RWPE1 (cell line): ENCODE measurements around the gene PCP4L1.
A peak's percentile ranks its signal among the peaks of the same experiment; 100 is the strongest.
"Not testable (repeated sequence)": the region's sequence is repeated elsewhere in the genome, so short reads cannot be mapped to it uniquely, and the experiment has no call there.

Source experiments
- CTCF ChIA-PET: fragments of 350-600 bp; sonication (Branson Sonifier 250); formaldehyde crosslinking; extraction: SDS; loops from one replicate; lab custom pipeline; 2021; lab: Yijun Ruan, JAX
- POLR2A ChIA-PET: fragments of 400-600 bp; formaldehyde crosslinking; extraction: SDS; loops from one replicate; lab custom pipeline; 2020; ENCODE audit warnings: antibody characterized with exemption; ENCODE audit not compliant: low non-redundant PET; lab: Yijun Ruan, JAX
- DNase-seq: peaks from one replicate; pipeline ENCODE4 v3.0.0; 2012; ENCODE audit warnings: low spot score
- H3K27ac ChIP-seq: fragments of 450-650 bp; 2 replicates; pipeline ENCODE4 v1.5.1; 2017
- CTCF ChIP-seq: fragments of 450-650 bp; conservative IDR thresholded peaks from 2 replicates; pipeline ENCODE4 v1.5.1; 2017; ENCODE audit warnings: low read depth, mild to moderate bottlenecking

PCP4L1 gene

GRCh38 chr1:161242313-161242712 lies 16.2 kb upstream of the PCP4L1 start:
- CTCF ChIA-PET: interaction anchor here (0.6 to 0.8 kb wide), 2 partner anchors 17 to 27 kb away, joined by 3 read pairs; no protein-coding TSS in a partner anchor
- POLR2A ChIA-PET: no interaction called here
- TF ChIP-seq CTCF: no peak
- H3K27ac ChIP-seq: no peak overlapping the region
- no peak for DNase-seq

GRCh38 chr1:161244888-161245287 lies 13.7 kb upstream of the PCP4L1 start:
- DNase-seq: peak; percentile 42
- POLR2A ChIA-PET: no interaction called here
- TF ChIP-seq CTCF: no peak
- peak overlapping the region; percentile 65 for H3K27ac ChIP-seq
- CTCF ChIA-PET: no interaction called here

- H3K27ac ChIP-seq, DNase-seq, POLR2A ChIA-PET: not testable (repeated sequence)
- CTCF ChIA-PET: interaction anchor here (0.6 kb wide), 1 partner anchor 13 kb away, joined by 7 read pairs; no protein-coding TSS in a partner anchor
These were observed 8.4 kb upstream of the PCP4L1 start for GRCh38 chr1:161250100-161250499.

GRCh38 chr1:161250829-161251228 lies 7.7 kb upstream of the PCP4L1 start:
- CTCF ChIA-PET: no interaction called here
- no peak for TF ChIP-seq CTCF
- no peak overlapping the region for H3K27ac ChIP-seq
- POLR2A ChIA-PET: no interaction called here
- DNase-seq: no peak

GRCh38 chr1:161251579-161251978 lies 7.0 kb upstream of the PCP4L1 start:
- no peak for TF ChIP-seq CTCF
- ChIA-PET CTCF (interaction anchor here (0.6 kb wide), 1 partner anchor 261 kb away, joined by 4 read pairs; no protein-coding TSS in a partner anchor), POLR2A (no interaction called here)
- H3K27ac ChIP-seq: no peak overlapping the region
- DNase-seq: no peak

GRCh38 chr1:161255302-161255701 lies 3.2 kb upstream of the PCP4L1 start:
- POLR2A ChIA-PET, DNase-seq, CTCF ChIA-PET, H3K27ac ChIP-seq: not testable (repeated sequence)

- DNase-seq, CTCF ChIA-PET, POLR2A ChIA-PET: not testable (repeated sequence)
These were observed 2.5 kb upstream of the PCP4L1 start for GRCh38 chr1:161255955-161256520.

GRCh38 chr1:161257109-161257508 lies 1.4 kb upstream of the PCP4L1 start:
- POLR2A ChIA-PET: interaction anchor here (0.6 kb wide), 1 partner anchor 769 kb away, joined by 3 read pairs; no protein-coding TSS in a partner anchor
- H3K27ac ChIP-seq, CTCF ChIA-PET, DNase-seq: not testable (repeated sequence)

More at GRCh38 chr1:161255955-161256520, 2.5 kb upstream of the PCP4L1 start:
- H3K27ac ChIP-seq: not testable (repeated sequence)

GRCh38 chr1:161259345-161259702 lies 779 bp downstream of the PCP4L1 start:
- DNase-seq: no peak
- no peak overlapping the region for H3K27ac ChIP-seq
- ChIA-PET CTCF (interaction anchor here (0.7 to 1.2 kb wide), 2 partner anchors 18 to 32 kb away, joined by 3 read pairs; no protein-coding TSS in a partner anchor), POLR2A (no interaction called here)
- no peak for TF ChIP-seq CTCF
